IPS-NIHi11 (cell line): ENCODE measurements around the gene PCDHGA2.
"Not testable (repeated sequence)": the region's sequence is repeated elsewhere in the genome, so short reads cannot be mapped to it uniquely, and the experiment has no call there.

Source experiments
- DNase-seq: peaks from one replicate; pipeline ENCODE4 v3.0.0; 2012; ENCODE audit warnings: mixed read lengths, low spot score

Gene PCDHGA2

GRCh38 chr5:141349917-141350619 is 11.5 kb downstream of the PCDHGA2 start, which contains the start of gene PCDHGB1:
PCDHGB1 (plus strand) TSS chr5:141350099; CDS start chr5:141350261, 162 bp downstream.
- DNase-seq = peak; percentile 75

GRCh38 chr5:141351591-141351990 is 13.0 kb downstream of the PCDHGA2 start:
- DNase-seq = no peak

- DNase-seq = no peak
Measured at GRCh38 chr5:141354900-141355469, 16.4 kb downstream of the PCDHGA2 start, which contains the start of gene PCDHGA4. PCDHGA4 (plus strand) TSS chr5:141355021; CDS start chr5:141355108, 87 bp downstream.

- DNase-seq = no peak
Measured at GRCh38 chr5:141355641-141356040, 17.1 kb downstream of the PCDHGA2 start.

- no peak for DNase-seq
Measured at GRCh38 chr5:141356133-141356532, 17.6 kb downstream of the PCDHGA2 start.

GRCh38 chr5:141356950-141357349 is 18.4 kb downstream of the PCDHGA2 start:
- no peak for DNase-seq

- DNase-seq = peak; percentile 41
Measured at GRCh38 chr5:141359790-141360426, 21.3 kb downstream of the PCDHGA2 start, which contains the start of gene PCDHGB2. PCDHGB2 (plus strand) TSS chr5:141359994; CDS start chr5:141360136, 142 bp downstream.

- no peak for DNase-seq
Measured at GRCh38 chr5:141360685-141361084, 22.1 kb downstream of the PCDHGA2 start.

GRCh38 chr5:141362719-141363118 is 24.2 kb downstream of the PCDHGA2 start:
- no peak for DNase-seq

GRCh38 chr5:141363952-141364660 is 25.5 kb downstream of the PCDHGA2 start, which contains the start of gene PCDHGA5:
PCDHGA5 (plus strand) TSS chr5:141364162; CDS start chr5:141364331, 169 bp downstream.
- DNase-seq = no peak

GRCh38 chr5:141366016-141366896 is 27.7 kb downstream of the PCDHGA2 start:
- no peak for DNase-seq

- no peak for DNase-seq
Measured at GRCh38 chr5:141369994-141370848, 31.7 kb downstream of the PCDHGA2 start, which contains the start of gene PCDHGB3. PCDHGB3 (plus strand) TSS chr5:141370242; CDS start chr5:141370395, 153 bp downstream.

GRCh38 chr5:141371572-141372475 is 33.3 kb downstream of the PCDHGA2 start:
- no peak for DNase-seq

- no peak for DNase-seq
Measured at GRCh38 chr5:141373673-141374317, 35.2 kb downstream of the PCDHGA2 start, which contains the start of gene PCDHGA6. PCDHGA6 (plus strand) TSS chr5:141373891; CDS start chr5:141374084, 193 bp downstream.

- no peak for DNase-seq
Measured at GRCh38 chr5:141374627-141375026, 36.1 kb downstream of the PCDHGA2 start.

- DNase-seq = not testable (repeated sequence)
Measured at GRCh38 chr5:141375444-141376155, 37.0 kb downstream of the PCDHGA2 start.

- DNase-seq = no peak
Measured at GRCh38 chr5:141382469-141383294, 44.1 kb downstream of the PCDHGA2 start, which contains the start of gene PCDHGA7. PCDHGA7 (plus strand) TSS chr5:141382742; CDS start chr5:141382900, 158 bp downstream.
